Pancreas (tissue), 10 donors: Measurements from ENCODE around the gene CNOT1. TPM values are rescaled to one million over a fixed set of nuclear protein-coding genes. Genes with fewer than 3 reads are reported as not detected.

ENCODE experiments used
- ATAC-seq, 4 donors: fragments of 200-7000 bp; cut with Tn5 transposase; one replicate each; pipeline versions ENCODE4 v1.8.0 to v1.9.1; 2020; ENCODE audit warnings: mild to moderate bottlenecking in 4 of 4, moderate library complexity in 4 of 4
- DNase-seq, 6 donors: peaks; one replicate each; pipeline ENCODE4 v3.0.0-alpha.2; 2020
- FAIRE-seq: peaks from 2 replicates; lab custom pipeline; 2012; peaks lifted over from hg19 to GRCh38; lab: Jason Lieb, UNC
- H3K27ac ChIP-seq, 4 donors: fragments of 200-600 bp; sonication (generic); 1 replicate in 3 of 4; 2 replicates in 1 of 4; pipeline versions ENCODE4 v1.5.0 to v1.8.0; 2020
- H3K27me3 ChIP-seq, 4 donors: fragments of 200-600 bp; one replicate each; pipeline ENCODE4 v1.8.0; 2021
- H3K36me3 ChIP-seq, 3 donors: fragments of 200-600 bp; sonication (generic) in 1 of 3; one replicate each; pipeline versions ENCODE4 v1.5.0 to v1.8.0; 2020 to 2021
- H3K4me1 ChIP-seq, 3 donors: fragments of 200-600 bp; one replicate each; pipeline ENCODE4 v1.8.0; 2021
- H3K4me3 ChIP-seq, 4 donors: fragments of 200-600 bp; sonication (generic) in 2 of 4; one replicate each; pipeline versions ENCODE4 v1.5.0 to v1.8.0; 2020 to 2021
- H3K9me3 ChIP-seq, 4 donors: fragments of 200-600 bp; one replicate each; pipeline ENCODE4 v1.8.0; 2021
- WGBS, 2 donors: extraction: QIAGEN DNeasy Blood & Tissue Kit; methylation state at CpG; one replicate each; pipeline ENCODE4 v1.1.7; 2013; 5-methylcytosine and 5-hydroxymethylcytosine counted together
- intact Hi-C, 3 donors: fragments of 100-400 bp; cut with DNase I; formaldehyde crosslinking; loops; one replicate each; pipeline versions ENCODE4 v1.11.1 to v1.14.2; 2022
- polyA plus RNA-seq, 2 donors: library from polyadenylated mRNA; stranded (reverse); fragments of 200-250 nt; gene quantifications; one replicate each; pipeline ENCODE4 v1.2.3, GENCODE V29; 2013
- total RNA-seq, 6 donors: library from RNA; stranded (reverse); fragmentation: NEBNext Ultra II Directional in 4 of 6; extraction: Animal tissue kit (Norgen Biotek cat#: 25700) in 4 of 6; gene quantifications; one replicate each; pipeline versions ENCODE4 v1.2.1 to v1.2.4, GENCODE V29; 2021 to 2023
- TF ChIP-seq, protein P1 (sequence below), 4 donors: fragments of 200-600 bp; sonication (generic) in 3 of 4; IDR thresholded peaks; one replicate each; pipeline versions ENCODE4 v1.5.0 to v1.8.0; 2021; ENCODE audit warnings: antibody characterized with exemption in 4 of 4
- donor health status: healthy with polysubstance abuse.
- donor health status: DM: no; HTN: no; CAD: no; lungs with moderate emphysema.
- donor health status: DM: no; HTN: no; CAD: no.
- donor health status: control.
- donor health status: control.
- donor health status: Bipolar disorder and iron deficiency.
- donor health status: DM: yes; HTN: yes; CAD: no.
- donor health status: DM: no; HTN: no; CAD: no.
- donor health status: DM: no; HTN: no; CAD: no.
- donor health status: DM: yes; HTN: yes; CAD: no.

The CNOT1 gene
- total and polyA plus RNA-seq, 8 donors = 24.3 to 84.4 (median 60.0) TPM

DNA sequence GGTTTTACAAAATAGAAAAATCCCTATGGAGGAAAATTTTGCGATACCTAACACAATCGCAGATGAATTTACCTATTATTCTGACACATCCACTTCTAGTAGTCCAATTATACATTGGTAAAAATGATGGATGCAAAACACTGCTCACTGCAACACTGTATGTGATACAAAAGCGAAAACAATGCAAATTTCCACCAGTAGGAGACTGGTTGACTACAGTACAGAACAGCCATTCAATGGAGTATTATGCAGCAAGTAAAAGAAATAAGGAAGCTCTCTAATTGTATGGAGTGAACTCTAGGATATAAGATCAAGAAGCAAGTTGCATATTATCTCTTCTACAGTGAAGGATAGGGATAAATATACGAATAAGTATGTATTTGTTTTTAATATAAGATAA, 65.9 kb downstream of the CNOT1 start:
- intact Hi-C loops = no loop called here
- no peaks in the 10 kb centered on the region for H3K27me3 ChIP-seq
- DNase-seq = no peak
- 90 to 93% methylated on average over 4 of the region's 4 CpGs for WGBS, 2 donors
- no peak overlapping the region for H3K27ac ChIP-seq
- TF ChIP-seq, protein P1, sequence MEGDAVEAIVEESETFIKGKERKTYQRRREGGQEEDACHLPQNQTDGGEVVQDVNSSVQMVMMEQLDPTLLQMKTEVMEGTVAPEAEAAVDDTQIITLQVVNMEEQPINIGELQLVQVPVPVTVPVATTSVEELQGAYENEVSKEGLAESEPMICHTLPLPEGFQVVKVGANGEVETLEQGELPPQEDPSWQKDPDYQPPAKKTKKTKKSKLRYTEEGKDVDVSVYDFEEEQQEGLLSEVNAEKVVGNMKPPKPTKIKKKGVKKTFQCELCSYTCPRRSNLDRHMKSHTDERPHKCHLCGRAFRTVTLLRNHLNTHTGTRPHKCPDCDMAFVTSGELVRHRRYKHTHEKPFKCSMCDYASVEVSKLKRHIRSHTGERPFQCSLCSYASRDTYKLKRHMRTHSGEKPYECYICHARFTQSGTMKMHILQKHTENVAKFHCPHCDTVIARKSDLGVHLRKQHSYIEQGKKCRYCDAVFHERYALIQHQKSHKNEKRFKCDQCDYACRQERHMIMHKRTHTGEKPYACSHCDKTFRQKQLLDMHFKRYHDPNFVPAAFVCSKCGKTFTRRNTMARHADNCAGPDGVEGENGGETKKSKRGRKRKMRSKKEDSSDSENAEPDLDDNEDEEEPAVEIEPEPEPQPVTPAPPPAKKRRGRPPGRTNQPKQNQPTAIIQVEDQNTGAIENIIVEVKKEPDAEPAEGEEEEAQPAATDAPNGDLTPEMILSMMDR (IDR thresholded peaks at IDR 0.05) = no peak
- ATAC-seq = no peak
- H3K4me3 ChIP-seq = no peak overlapping the region
- FAIRE-seq = no peak
- H3K36me3 ChIP-seq = peaks cover 0 to 36% (median 3%) of the 10 kb centered on the region in 3 donors
- H3K4me1 ChIP-seq = no peaks in the 10 kb centered on the region
- no peaks in the 10 kb centered on the region for H3K9me3 ChIP-seq

- DNase-seq (no peak), ATAC-seq (no peak), FAIRE-seq (no peak)
- TF ChIP-seq, protein P1 (IDR thresholded peaks at IDR 0.05) = no peak
- no peak overlapping the region for H3K4me3 ChIP-seq
- intact Hi-C loops = no loop called here
- peaks cover 0 to 36% (median 6%) of the 10 kb centered on the region in 3 donors for H3K36me3 ChIP-seq
- H3K27ac ChIP-seq = no peak overlapping the region
- no peaks in the 10 kb centered on the region for H3K9me3 ChIP-seq
- no peaks in the 10 kb centered on the region for H3K4me1 ChIP-seq
- no peaks in the 10 kb centered on the region for H3K27me3 ChIP-seq
These were observed 66.4 kb downstream of the CNOT1 start for GRCh38 chr16:58563235-58563634.

DNA sequence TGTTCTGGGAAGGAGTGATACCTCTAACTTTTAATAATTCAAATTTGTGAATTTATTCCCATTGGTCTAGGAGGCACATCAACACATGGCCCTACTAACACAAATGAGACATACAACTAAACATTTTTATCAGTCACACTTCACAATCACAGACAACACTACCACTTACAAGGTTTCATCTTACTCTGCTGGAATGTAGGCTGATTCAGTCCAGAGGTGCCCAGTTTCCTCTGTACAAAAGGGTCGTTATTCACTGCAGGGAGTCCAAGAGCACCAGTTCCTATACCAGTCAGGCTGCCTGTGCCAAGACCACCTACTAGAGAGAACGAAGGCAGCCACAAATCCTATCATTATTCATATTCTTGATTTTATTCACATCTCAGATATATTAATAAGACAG, 72.9 kb downstream of the CNOT1 start:
- H3K27ac ChIP-seq = no peak overlapping the region
- H3K9me3 ChIP-seq = no peaks in the 10 kb centered on the region
- H3K4me1 ChIP-seq = no peaks in the 10 kb centered on the region
- TF ChIP-seq, protein P1 (IDR thresholded peaks at IDR 0.05) = no peak
- WGBS, 2 donors = 79 to 86% methylated on average over 2 of the region's 2 CpGs
- DNase-seq = no peak
- no peak overlapping the region for H3K4me3 ChIP-seq
- FAIRE-seq = no peak
- peaks cover 3 to 63% (median 21%) of the 10 kb centered on the region in 3 donors for H3K36me3 ChIP-seq
- no peak for ATAC-seq
- intact Hi-C loops = no loop called here
- no peaks in the 10 kb centered on the region for H3K27me3 ChIP-seq

- Histone ChIP-seq H3K9me3 (no peaks in the 10 kb centered on the region), H3K4me1 (no peaks in the 10 kb centered on the region), H3K27ac (no peak overlapping the region), H3K4me3 (no peak overlapping the region), H3K36me3 (peaks cover 9 to 86% (median 24%) of the 10 kb centered on the region in 3 donors), H3K27me3 (no peaks in the 10 kb centered on the region)
- no peak for DNase-seq
- 86 to 89% methylated on average over 3 of the region's 3 CpGs for WGBS, 2 donors
- FAIRE-seq = no peak
- no peak for ATAC-seq
- intact Hi-C loops = no loop called here
- TF ChIP-seq, protein P1 (IDR thresholded peaks at IDR 0.05) = no peak
These were observed 78.1 kb downstream of the CNOT1 start for GRCh38 chr16:58551496-58551895.

DNA sequence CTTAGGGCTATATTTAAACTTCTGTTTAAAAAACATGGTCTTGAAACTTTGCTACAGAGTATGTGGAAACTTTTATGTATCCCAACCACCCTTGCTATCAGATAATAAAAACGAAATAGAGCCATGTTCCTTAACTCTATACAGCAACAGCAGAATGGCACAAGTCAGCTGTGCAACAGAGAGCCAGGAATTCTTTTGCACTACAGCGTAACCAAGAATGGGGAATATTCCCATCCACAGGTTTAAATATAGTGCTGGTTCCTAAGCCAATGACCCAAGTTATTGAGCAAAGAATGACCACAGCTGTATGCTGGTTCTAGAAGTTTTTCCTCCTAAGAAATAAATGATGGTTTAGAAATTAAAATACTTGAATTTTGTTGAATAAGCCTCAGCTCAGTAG, 81.2 kb downstream of the CNOT1 start:
- H3K27ac ChIP-seq = no peak overlapping the region

More for the DNA sequence above, 81.2 kb downstream of the CNOT1 start:
- no peaks in the 10 kb centered on the region for H3K4me1 ChIP-seq
- H3K36me3 ChIP-seq = peaks cover 6 to 89% (median 36%) of the 10 kb centered on the region in 3 donors
- TF ChIP-seq, protein P1 (IDR thresholded peaks at IDR 0.05) = no peak
- 58 to 61% methylated on average over 2 of the region's 2 CpGs for WGBS, 2 donors
- ATAC-seq = no peak
- no peaks in the 10 kb centered on the region for H3K9me3 ChIP-seq
- intact Hi-C loops = no loop called here
- no peak for FAIRE-seq
- no peaks in the 10 kb centered on the region for H3K27me3 ChIP-seq
- no peak overlapping the region for H3K4me3 ChIP-seq
- DNase-seq = no peak
